ENCODE results near the gene HSPBP1.

HSPBP1 gene

GRCh38 chr19:55266404-55266803, 13.5 kb downstream of the HSPBP1 start:
- no peak overlapping the region for H3K27ac ChIP-seq (ENCODE audit: extremely low read depth, low read depth, low read length)
- TF ChIP-seq, protein P1, sequence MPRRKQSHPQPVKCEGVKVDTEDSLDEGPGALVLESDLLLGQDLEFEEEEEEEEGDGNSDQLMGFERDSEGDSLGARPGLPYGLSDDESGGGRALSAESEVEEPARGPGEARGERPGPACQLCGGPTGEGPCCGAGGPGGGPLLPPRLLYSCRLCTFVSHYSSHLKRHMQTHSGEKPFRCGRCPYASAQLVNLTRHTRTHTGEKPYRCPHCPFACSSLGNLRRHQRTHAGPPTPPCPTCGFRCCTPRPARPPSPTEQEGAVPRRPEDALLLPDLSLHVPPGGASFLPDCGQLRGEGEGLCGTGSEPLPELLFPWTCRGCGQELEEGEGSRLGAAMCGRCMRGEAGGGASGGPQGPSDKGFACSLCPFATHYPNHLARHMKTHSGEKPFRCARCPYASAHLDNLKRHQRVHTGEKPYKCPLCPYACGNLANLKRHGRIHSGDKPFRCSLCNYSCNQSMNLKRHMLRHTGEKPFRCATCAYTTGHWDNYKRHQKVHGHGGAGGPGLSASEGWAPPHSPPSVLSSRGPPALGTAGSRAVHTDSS (tag by site-specific recombination; IDR thresholded peaks at IDR 0.05): peak; percentile 87
- TF ChIP-seq ZNF10 (tag by site-specific recombination; IDR thresholded peaks at IDR 0.05): 0 out of 2 replicates have a peak, but pooled peaks have one; percentile 0
- TF ChIP-seq ZNF148 (tag by site-specific recombination; IDR thresholded peaks at IDR 0.05; ENCODE audit: borderline replicate concordance): no peak
- TF ChIP-seq, protein P2, sequence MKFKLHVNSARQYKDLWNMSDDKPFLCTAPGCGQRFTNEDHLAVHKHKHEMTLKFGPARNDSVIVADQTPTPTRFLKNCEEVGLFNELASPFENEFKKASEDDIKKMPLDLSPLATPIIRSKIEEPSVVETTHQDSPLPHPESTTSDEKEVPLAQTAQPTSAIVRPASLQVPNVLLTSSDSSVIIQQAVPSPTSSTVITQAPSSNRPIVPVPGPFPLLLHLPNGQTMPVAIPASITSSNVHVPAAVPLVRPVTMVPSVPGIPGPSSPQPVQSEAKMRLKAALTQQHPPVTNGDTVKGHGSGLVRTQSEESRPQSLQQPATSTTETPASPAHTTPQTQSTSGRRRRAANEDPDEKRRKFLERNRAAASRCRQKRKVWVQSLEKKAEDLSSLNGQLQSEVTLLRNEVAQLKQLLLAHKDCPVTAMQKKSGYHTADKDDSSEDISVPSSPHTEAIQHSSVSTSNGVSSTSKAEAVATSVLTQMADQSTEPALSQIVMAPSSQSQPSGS (tag by site-specific recombination; IDR thresholded peaks at IDR 0.05; ENCODE audit: low read depth): peak; percentile 42; the same call in 1 of the 2 replicates
- TF ChIP-seq ZNF23 (tag by site-specific recombination; IDR thresholded peaks at IDR 0.05; ENCODE audit: borderline replicate concordance): no peak
- H3K9me3 ChIP-seq (ENCODE audit: control insufficient read depth, insufficient read depth, low read depth, low read length): no peaks in the 10 kb centered on the region
- peaks cover 5 to 27% of the 10 kb centered on the region in 2 experiments; a peak in 2 of 3 replicates for H3K36me3 ChIP-seq (ENCODE audit: control insufficient read depth in 2 of 2, insufficient read depth in 1 of 2, low read length in 2 of 2)
- ChIA-PET POLR2A (interaction anchor here (0.7 kb wide), 1 partner anchor 136 kb away, joined by 3 read pairs; no protein-coding TSS in a partner anchor), CTCF (no interaction called here)
- no peak overlapping the region for H3K4me3 ChIP-seq (ENCODE audit: low read depth, low read length)
- no peaks in the 10 kb centered on the region for H3K4me1 ChIP-seq (ENCODE audit: control insufficient read depth, insufficient read depth, low read length)

DNA sequence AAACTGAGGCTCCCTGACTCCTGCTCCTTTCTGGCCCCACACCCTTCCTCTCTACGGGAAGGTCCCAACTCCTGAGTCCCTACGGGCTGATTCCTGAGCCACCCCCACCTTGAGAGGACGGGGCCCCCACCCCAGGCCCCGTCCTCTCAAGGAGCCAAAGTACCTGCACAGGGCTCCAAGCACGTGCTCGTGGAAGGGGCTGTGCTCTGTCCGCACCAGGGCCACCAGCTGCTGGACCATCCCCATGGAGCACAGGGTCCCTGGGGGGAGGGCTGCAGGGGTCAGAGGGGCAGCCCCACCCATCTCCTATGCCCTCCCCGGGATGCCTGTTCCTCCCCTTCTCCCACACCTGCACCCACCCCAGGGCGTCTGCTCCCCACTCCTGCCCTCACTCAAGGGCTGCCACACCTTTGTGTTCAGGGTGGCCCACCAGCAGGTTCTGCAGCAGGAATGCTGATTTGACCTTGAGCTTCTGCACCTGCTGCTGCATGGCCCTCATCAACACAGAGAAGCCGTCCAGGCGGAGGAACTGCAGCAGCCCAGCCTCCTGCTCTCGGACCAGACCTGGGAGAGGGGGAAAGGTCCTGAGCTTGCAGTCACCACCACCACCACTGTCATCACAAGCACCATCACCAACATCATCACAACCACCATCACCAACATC, 14.1 kb downstream of the HSPBP1 start:
- Histone ChIP-seq H3K27ac (ENCODE audit: extremely low read depth, low read depth, low read length) (no peak overlapping the region), H3K36me3 (ENCODE audit: control insufficient read depth in 2 of 2, insufficient read depth in 1 of 2, low read length in 2 of 2) (peaks cover 4 to 25% of the 10 kb centered on the region in 2 experiments; a peak in 2 of 3 replicates), H3K4me3 (ENCODE audit: low read depth, low read length) (no peak overlapping the region), H3K4me1 (ENCODE audit: control insufficient read depth, insufficient read depth, low read length) (no peaks in the 10 kb centered on the region), H3K9me3 (ENCODE audit: control insufficient read depth, insufficient read depth, low read depth, low read length) (no peaks in the 10 kb centered on the region)
- CTCF ChIA-PET: no interaction called here
- no peak for TF ChIP-seq ZNF24 (tag by site-specific recombination; IDR thresholded peaks at IDR 0.05)
- TF ChIP-seq ZNF155 (tag by site-specific recombination; IDR thresholded peaks at IDR 0.05): no peak
- TF ChIP-seq ZSCAN23 (tag by site-specific recombination; IDR thresholded peaks at IDR 0.05): no peak
- no peak for TF ChIP-seq ZNF248 (tag by site-specific recombination; IDR thresholded peaks at IDR 0.05)
- TF ChIP-seq ZNF610 (tag by site-specific recombination; IDR thresholded peaks at IDR 0.05; ENCODE audit: borderline replicate concordance): no peak
- no peak for TF ChIP-seq ZNF138 (tag by site-specific recombination; IDR thresholded peaks at IDR 0.05; ENCODE audit: borderline replicate concordance)
- TF ChIP-seq ZNF10 (tag by site-specific recombination; IDR thresholded peaks at IDR 0.05): 0 out of 2 replicates have a peak, but pooled peaks have one; percentile 17
- POLR2A ChIA-PET: no interaction called here

DNA sequence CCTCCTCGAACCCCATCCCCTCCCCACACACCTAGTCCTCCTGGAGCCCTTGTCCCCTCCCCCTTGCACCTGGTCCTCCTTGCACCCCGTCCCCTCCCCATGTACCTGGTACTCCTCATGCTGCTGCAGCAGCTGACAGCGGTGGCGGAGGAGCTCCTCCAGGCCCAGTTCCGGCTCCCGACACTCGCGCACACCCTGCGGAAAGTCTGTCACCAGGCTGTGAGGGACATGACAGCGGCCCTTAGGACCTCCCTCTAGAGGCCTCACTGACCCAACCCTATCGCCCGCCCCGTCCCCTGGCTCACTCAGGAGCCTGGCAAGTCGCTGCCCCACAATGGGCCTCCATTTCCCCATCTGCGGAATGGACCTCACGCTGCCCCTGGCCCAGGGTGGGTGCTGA, 14.7 kb downstream of the HSPBP1 start:
- CTCF ChIA-PET: no interaction called here
- Histone ChIP-seq H3K4me3 (ENCODE audit: low read depth, low read length) (no peak overlapping the region), H3K27ac (ENCODE audit: extremely low read depth, low read depth, low read length) (no peak overlapping the region), H3K9me3 (ENCODE audit: control insufficient read depth, insufficient read depth, low read depth, low read length) (no peaks in the 10 kb centered on the region), H3K36me3 (ENCODE audit: control insufficient read depth in 2 of 2, insufficient read depth in 1 of 2, low read length in 2 of 2) (peaks cover 0 to 19% of the 10 kb centered on the region in 2 experiments; a peak in 2 of 3 replicates), H3K4me1 (ENCODE audit: control insufficient read depth, insufficient read depth, low read length) (0 out of 2 replicates have a peak, but pooled peaks cover under 1% of the 10 kb centered on the region)
- POLR2A ChIA-PET: no interaction called here
- TF ChIP-seq HIC1 (tag by site-specific recombination; IDR thresholded peaks at IDR 0.05) (no peak), ZNF24 (tag by site-specific recombination; IDR thresholded peaks at IDR 0.05) (no peak), ZNF426 (tag by site-specific recombination; IDR thresholded peaks at IDR 0.05) (no peak), ZNF555 (tag by site-specific recombination; conservative IDR thresholded peaks at IDR 0.05) (no peak), ZNF677 (tag by site-specific recombination; IDR thresholded peaks at IDR 0.05) (no peak), ZNF37A (tag by site-specific recombination; IDR thresholded peaks at IDR 0.05) (no peak), SP3 (tag by site-specific recombination; IDR thresholded peaks at IDR 0.05) (no peak), HOXA7 (CRISPR knock-in tag; IDR thresholded peaks at IDR 0.05; ENCODE audit: borderline replicate concordance) (no peak), ZNF311 (tag by site-specific recombination; IDR thresholded peaks at IDR 0.05; ENCODE audit: borderline replicate concordance) (no peak), ZXDB (tag by site-specific recombination; IDR thresholded peaks at IDR 0.05) (no peak), ZNF157 (tag by site-specific recombination; IDR thresholded peaks at IDR 0.05) (no peak)
- TF ChIP-seq, protein P3, sequence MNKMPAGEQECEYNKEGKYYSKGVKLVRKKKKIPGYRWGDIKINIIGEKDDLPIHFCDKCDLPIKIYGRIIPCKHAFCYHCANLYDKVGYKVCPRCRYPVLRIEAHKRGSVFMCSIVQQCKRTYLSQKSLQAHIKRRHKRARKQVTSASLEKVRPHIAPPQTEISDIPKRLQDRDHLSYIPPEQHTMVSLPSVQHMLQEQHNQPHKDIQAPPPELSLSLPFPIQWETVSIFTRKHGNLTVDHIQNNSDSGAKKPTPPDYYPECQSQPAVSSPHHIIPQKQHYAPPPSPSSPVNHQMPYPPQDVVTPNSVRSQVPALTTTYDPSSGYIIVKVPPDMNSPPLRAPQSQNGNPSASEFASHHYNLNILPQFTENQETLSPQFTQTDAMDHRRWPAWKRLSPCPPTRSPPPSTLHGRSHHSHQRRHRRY (tag by site-specific recombination; IDR thresholded peaks at IDR 0.05): no peak

All from HEK293 (cell line).